ENCODE data around the gene MACROD1. TPM values are rescaled to one million over a fixed set of nuclear protein-coding genes. Genes with fewer than 3 reads are reported as not detected.

Gene MACROD1
- total and polyA plus RNA-seq, 10 of the 15 experiments (the other 5 are each of a cell fraction or from before 2014, with no cell fraction given) = 1.2 to 22.7 (median 11.3) TPM; not detected in 1

DNA sequence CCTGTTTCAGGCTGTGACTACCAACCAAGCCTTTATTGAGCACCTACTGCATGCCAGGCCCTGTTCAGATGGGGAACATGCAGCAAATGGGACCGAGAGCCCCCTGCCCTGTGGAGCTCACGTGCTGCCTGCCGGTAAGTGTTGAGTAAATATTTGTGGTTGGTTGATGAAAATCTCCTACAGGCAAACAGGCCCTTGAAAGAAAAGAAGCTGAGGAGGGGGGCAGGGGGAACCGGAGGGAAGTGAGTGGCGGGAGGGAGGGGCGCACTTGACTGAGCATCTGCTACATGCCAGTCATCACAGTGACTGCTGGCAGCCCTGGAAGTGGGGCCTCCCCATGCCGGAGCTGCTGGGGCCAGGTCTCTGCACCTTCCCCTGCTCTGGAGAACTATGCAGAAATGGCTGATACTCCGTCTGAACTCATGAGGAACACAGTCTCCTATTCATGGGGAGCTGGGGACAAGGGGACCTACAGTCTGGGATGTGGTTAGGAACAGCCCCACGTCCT is 34.2 kb downstream of the MACROD1 start (continued):
- TF ChIP-seq BCLAF1 (IDR thresholded peaks at IDR 0.05) (no peak), CREM (IDR thresholded peaks at IDR 0.05; ENCODE audit: low read depth) (no peak), SUZ12 (IDR thresholded peaks at IDR 0.05; ENCODE audit: unreplicated experiment) (no peak), CBX5 (IDR thresholded peaks at IDR 0.05; ENCODE audit: low read depth) (no peak)
- TF ChIP-seq, protein P1, sequence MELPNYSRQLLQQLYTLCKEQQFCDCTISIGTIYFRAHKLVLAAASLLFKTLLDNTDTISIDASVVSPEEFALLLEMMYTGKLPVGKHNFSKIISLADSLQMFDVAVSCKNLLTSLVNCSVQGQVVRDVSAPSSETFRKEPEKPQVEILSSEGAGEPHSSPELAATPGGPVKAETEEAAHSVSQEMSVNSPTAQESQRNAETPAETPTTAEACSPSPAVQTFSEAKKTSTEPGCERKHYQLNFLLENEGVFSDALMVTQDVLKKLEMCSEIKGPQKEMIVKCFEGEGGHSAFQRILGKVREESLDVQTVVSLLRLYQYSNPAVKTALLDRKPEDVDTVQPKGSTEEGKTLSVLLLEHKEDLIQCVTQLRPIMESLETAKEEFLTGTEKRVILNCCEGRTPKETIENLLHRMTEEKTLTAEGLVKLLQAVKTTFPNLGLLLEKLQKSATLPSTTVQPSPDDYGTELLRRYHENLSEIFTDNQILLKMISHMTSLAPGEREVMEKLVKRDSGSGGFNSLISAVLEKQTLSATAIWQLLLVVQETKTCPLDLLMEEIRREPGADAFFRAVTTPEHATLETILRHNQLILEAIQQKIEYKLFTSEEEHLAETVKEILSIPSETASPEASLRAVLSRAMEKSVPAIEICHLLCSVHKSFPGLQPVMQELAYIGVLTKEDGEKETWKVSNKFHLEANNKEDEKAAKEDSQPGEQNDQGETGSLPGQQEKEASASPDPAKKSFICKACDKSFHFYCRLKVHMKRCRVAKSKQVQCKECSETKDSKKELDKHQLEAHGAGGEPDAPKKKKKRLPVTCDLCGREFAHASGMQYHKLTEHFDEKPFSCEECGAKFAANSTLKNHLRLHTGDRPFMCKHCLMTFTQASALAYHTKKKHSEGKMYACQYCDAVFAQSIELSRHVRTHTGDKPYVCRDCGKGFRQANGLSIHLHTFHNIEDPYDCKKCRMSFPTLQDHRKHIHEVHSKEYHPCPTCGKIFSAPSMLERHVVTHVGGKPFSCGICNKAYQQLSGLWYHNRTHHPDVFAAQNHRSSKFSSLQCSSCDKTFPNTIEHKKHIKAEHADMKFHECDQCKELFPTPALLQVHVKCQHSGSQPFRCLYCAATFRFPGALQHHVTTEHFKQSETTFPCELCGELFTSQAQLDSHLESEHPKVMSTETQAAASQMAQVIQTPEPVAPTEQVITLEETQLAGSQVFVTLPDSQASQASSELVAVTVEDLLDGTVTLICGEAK (IDR thresholded peaks at IDR 0.05; ENCODE audit: borderline replicate concordance) = no peak

GRCh38 chr11:64130618-64131017 is 35.3 kb downstream of the MACROD1 start:
- Histone ChIP-seq H4K20me1 (ENCODE audit: control insufficient read depth, insufficient read depth) (no peaks in the 10 kb centered on the region), H3K79me2 (ENCODE audit: control insufficient read depth, insufficient read depth, low read length) (no peaks in the 10 kb centered on the region), H3K4me1 (ENCODE audit: control insufficient read depth, insufficient read depth, low read length) (no peaks in the 10 kb centered on the region), H3K9ac (ENCODE audit: control insufficient read depth, insufficient read depth, low read length) (no peak overlapping the region), H3K36me3 (ENCODE audit: control insufficient read depth in 2 of 2, insufficient read depth in 2 of 2, low read length in 1 of 2) (no peaks in the 10 kb centered on the region), H3K27me3 (replicated peaks in 1 of 2; ENCODE audit: control insufficient read depth in 2 of 2, insufficient read depth in 2 of 2, low read length in 1 of 2) (no peaks in the 10 kb centered on the region; a peak in 1 of 4 replicates), H3K27ac (ENCODE audit: control insufficient read depth, insufficient read depth) (no peak overlapping the region), H3K4me2 (ENCODE audit: control insufficient read depth, insufficient read depth) (no peak overlapping the region), H3K4me3 (no peak overlapping the region), H2AFZ (ENCODE audit: control insufficient read depth, low read depth, low read length) (no peak overlapping the region), H3K9me3 (replicated peaks; ENCODE audit: control insufficient read depth, insufficient read depth, low read length) (no peaks in the 10 kb centered on the region)
- POLR2A ChIA-PET = no interaction called here
- intact Hi-C loops (cut with micrococcal nuclease; ENCODE audit: unreplicated experiment) (no loop called here), in situ Hi-C loops (cut with MboI) (no loop called here)
- no TSS peak for BruUV-seq (replicated peaks)
- 25% methylated on average over 13 of the region's 13 CpGs for WGBS (ENCODE audit: insufficient coverage, insufficient replicate concordance, low lambda C conversion rate, missing lambda C conversion rate)
- DNase-seq (ENCODE audit: low read depth, low spot score) = no peak
- no peak for FAIRE-seq
- no peak for ATAC-seq
- RAD21 ChIA-PET (ENCODE audit: unreplicated experiment) = no interaction called here
- SMC1A ChIA-PET (ENCODE audit: uncharacterized antibody, unreplicated experiment) = no interaction called here
- CTCF ChIA-PET = interaction anchor here (1.4 kb wide), 1 partner anchor 15 kb away, joined by 3 read pairs; no protein-coding TSS in a partner anchor
- TF ChIP-seq RELA (IDR thresholded peaks at IDR 0.05; ENCODE audit: borderline replicate concordance, partially characterized antibody) = no peak
- no peak for TF ChIP-seq RBBP5 (conservative IDR thresholded peaks at IDR 0.05)
- no peak for TF ChIP-seq CHD2 (IDR thresholded peaks at IDR 0.05; ENCODE audit: borderline replicate concordance, low read depth, low read length)
- no peak for TF ChIP-seq SMC3 (IDR thresholded peaks at IDR 0.05; ENCODE audit: borderline replicate concordance, low read length)
- no peak for TF ChIP-seq CBX3 (IDR thresholded peaks at IDR 0.05; ENCODE audit: borderline replicate concordance, low read depth)
- no peak for TF ChIP-seq CEBPB (IDR thresholded peaks at IDR 0.05; ENCODE audit: borderline replicate concordance in 1 of 2, low read depth in 2 of 2, low read length in 2 of 2)
- TF ChIP-seq CHD4 (IDR thresholded peaks at IDR 0.05) = no peak
- no peak for TF ChIP-seq EZH2 (IDR thresholded peaks at IDR 0.05; ENCODE audit: borderline replicate concordance, control insufficient read depth, low read depth, low read length)
- TF ChIP-seq, protein P2, sequence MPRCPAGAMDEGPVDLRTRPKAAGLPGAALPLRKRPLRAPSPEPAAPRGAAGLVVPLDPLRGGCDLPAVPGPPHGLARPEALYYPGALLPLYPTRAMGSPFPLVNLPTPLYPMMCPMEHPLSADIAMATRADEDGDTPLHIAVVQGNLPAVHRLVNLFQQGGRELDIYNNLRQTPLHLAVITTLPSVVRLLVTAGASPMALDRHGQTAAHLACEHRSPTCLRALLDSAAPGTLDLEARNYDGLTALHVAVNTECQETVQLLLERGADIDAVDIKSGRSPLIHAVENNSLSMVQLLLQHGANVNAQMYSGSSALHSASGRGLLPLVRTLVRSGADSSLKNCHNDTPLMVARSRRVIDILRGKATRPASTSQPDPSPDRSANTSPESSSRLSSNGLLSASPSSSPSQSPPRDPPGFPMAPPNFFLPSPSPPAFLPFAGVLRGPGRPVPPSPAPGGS (IDR thresholded peaks at IDR 0.05; ENCODE audit: borderline replicate concordance, insufficient read depth, low read depth, low read length, poor library complexity, severe bottlenecking) = no peak
- no peak for TF ChIP-seq TAF1 (IDR thresholded peaks at IDR 0.05; ENCODE audit: borderline replicate concordance, low read depth, low read length)

All from GM12878 (cell line).